ENCODE data around the gene ABAT. TPM values are rescaled to one million over a fixed set of nuclear protein-coding genes. Genes with fewer than 3 reads are reported as not detected.
"Not testable (repeated sequence)": the region's sequence is repeated elsewhere in the genome, so short reads cannot be mapped to it uniquely, and the experiment has no call there.

Gene ABAT
- total and polyA plus RNA-seq, 5 experiments from 2014 or later, result 1.7 to 10.0 (median 2.4) TPM

DNA sequence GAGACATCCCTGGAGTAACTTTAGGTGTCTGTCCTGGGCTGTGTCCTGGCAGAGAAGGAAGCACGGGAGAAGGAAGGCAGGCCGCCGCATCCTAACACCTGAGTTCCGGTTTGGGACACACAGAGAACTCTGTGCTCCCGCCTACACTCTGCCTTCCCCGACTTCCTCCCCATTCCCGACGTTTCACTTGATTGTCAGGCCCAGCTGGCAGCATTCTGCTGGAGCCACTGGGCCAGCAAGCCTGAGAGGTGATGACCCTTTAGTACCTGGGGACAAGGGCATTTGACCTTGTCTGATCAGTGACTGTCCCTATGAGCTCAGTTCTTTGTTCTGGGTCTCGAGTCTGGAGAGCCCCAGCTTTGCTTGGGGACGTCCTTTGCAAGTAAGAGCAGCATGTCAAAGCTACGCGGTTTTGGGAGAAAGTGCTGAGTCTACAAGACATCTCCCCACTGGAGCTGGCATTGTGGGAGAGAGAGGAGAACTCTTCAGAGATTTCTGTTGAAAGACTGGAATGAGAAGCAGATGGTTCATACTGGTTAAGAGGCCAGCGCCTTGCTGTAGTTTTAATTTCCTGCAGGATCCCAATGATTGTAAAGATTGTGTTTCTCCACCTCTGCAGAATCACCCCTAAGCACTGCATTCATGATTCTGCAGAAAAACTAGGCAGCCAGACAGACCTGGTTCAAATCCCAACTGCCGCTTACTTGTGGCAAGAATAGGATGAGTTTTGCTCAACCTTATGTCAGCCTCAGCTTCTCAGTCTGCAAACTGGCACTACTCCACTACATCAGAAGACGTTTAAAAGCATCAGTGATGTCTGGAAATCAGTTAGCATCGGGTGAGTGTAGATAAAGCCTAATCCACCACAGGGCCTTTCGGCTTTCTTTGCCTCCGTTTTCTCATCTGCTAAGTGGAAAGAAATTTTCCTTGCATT, 20.6 kb downstream of the ABAT start:
- peaks cover 0 to 6% (median 0%) of the 10 kb centered on the region in 4 donors for H3K4me1 Mint-ChIP-seq
- DNase-seq (no peak), ATAC-seq (no peak)
- H3K27ac Mint-ChIP-seq, result no peak overlapping the region
- POLR2A ChIA-PET, result no interaction called here
- H3K36me3 Mint-ChIP-seq, result peaks cover 0 to 25% (median 16%) of the 10 kb centered on the region in 3 donors
- no peak overlapping the region for H3K4me3 Mint-ChIP-seq
- H3K27me3 Mint-ChIP-seq, result no peaks in the 10 kb centered on the region
- peaks cover 0 to 9% (median 0%) of the 10 kb centered on the region in 9 donors for H3K9me3 Mint-ChIP-seq

DNA sequence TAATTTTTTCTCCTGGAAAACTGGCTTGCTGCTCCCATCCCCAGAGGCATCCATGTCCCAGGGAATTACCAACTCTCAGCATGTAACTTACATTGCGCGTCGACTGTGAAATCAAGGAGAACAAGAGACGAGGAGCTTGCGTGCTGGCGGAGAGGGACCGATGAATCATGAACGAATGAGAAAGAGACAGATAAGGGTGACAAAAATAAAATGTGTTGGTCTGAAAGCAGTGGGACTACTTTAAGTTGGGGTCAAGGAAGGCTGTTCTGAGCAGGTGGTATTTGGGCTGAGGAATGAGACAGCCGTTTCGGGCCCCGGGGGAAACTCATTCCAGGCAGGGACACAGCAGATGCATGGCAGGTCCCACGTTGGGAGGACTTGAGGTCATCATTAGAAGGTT, 22.5 kb downstream of the ABAT start:
- peaks cover 0 to 2% (median 0%) of the 10 kb centered on the region in 4 donors for H3K4me1 Mint-ChIP-seq
- peak overlapping the region in 1 of 10 donors; percentile 2 for H3K27ac Mint-ChIP-seq
- DNase-seq (no peak), ATAC-seq (no peak)
- no peak overlapping the region for H3K4me3 Mint-ChIP-seq
- H3K27me3 Mint-ChIP-seq, result no peaks in the 10 kb centered on the region
- POLR2A ChIA-PET, result no interaction called here
- peaks cover 1 to 25% (median 9%) of the 10 kb centered on the region in 3 donors for H3K36me3 Mint-ChIP-seq
- H3K9me3 Mint-ChIP-seq, result no peaks in the 10 kb centered on the region

DNA sequence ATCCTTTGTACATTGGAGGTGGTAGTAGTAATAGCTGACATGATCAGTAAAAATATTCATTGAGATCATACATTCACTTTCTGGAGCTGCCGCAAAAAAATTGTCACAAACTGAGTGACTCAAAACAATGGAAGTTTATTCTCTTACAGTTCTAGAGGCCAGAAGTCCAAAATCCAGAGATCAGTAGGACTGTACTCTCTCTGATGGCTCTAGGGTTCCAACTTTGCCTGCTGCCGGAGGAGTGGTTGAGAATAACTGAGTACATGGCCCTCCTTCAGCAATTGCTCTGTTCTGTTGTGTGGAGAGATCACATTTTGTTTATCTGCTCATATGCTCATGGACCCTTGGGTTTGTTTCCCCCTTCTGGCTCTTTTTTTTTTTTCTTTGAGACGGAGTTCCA, 23.5 kb downstream of the ABAT start:
- Mint-ChIP-seq H3K9me3 (no peaks in the 10 kb centered on the region), H3K27ac (no peak overlapping the region), H3K4me1 (peaks cover 0 to 3% (median 0%) of the 10 kb centered on the region in 4 donors), H3K4me3 (no peak overlapping the region), H3K36me3 (peaks cover 4 to 30% (median 12%) of the 10 kb centered on the region in 3 donors), H3K27me3 (no peaks in the 10 kb centered on the region)
- POLR2A ChIA-PET, result no interaction called here
- ATAC-seq, result no peak
- no peak for DNase-seq

DNA sequence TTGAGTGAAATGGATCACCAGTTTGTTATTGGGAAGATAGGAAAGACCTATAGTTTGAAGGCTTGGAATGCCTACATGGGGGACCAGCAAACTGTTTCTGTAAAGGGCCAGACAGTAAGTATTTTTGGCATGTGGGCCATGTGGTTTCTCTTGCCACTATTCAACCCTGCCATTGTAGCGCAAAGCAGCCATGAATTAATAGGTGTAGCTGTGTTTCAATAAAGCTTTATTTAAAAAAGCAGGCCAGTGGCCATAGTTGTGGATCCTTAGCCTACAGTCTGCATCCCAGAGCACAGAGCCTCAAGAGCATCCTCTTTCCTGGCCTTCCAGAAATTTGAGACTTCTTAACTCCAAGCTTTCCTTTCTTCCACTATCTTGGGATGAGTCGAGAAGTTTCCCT, 29.3 kb downstream of the ABAT start:
- ATAC-seq (no peak), DNase-seq (no peak)
- no peak overlapping the region for H3K4me3 Mint-ChIP-seq
- peaks cover 0 to 1% (median 0%) of the 10 kb centered on the region in 4 donors for H3K4me1 Mint-ChIP-seq
- H3K9me3 Mint-ChIP-seq, result no peaks in the 10 kb centered on the region
- H3K36me3 Mint-ChIP-seq, result peaks cover 8 to 27% (median 9%) of the 10 kb centered on the region in 3 donors
- POLR2A ChIA-PET, result no interaction called here
- no peaks in the 10 kb centered on the region for H3K27me3 Mint-ChIP-seq
- no peak overlapping the region for H3K27ac Mint-ChIP-seq

DNA sequence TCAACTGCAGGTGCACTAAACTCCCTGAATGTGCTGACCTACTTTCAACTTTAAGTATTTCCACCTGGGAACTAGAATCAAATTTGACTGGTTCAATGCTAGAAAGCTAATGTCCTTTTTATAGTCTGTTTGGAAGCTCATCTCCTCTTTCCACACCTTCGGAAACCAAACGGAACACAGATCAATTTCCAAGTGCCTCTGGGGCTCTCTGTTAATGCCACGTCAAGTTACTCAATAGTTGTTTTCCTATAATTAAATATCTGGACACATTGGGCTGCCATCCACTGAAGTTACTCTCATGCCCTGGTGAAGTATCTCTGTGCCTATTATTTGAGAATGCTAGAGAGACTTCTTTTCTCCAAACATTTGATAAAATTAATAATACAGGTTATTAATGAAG, 29.7 kb downstream of the ABAT start:
- Mint-ChIP-seq H3K36me3 (peaks cover 7 to 24% (median 8%) of the 10 kb centered on the region in 3 donors), H3K27ac (no peak overlapping the region), H3K4me1 (peaks cover 0 to 1% (median 0%) of the 10 kb centered on the region in 4 donors), H3K9me3 (no peaks in the 10 kb centered on the region), H3K27me3 (no peaks in the 10 kb centered on the region), H3K4me3 (no peak overlapping the region)
- ATAC-seq, result no peak
- POLR2A ChIA-PET, result no interaction called here
- no peak for DNase-seq

DNA sequence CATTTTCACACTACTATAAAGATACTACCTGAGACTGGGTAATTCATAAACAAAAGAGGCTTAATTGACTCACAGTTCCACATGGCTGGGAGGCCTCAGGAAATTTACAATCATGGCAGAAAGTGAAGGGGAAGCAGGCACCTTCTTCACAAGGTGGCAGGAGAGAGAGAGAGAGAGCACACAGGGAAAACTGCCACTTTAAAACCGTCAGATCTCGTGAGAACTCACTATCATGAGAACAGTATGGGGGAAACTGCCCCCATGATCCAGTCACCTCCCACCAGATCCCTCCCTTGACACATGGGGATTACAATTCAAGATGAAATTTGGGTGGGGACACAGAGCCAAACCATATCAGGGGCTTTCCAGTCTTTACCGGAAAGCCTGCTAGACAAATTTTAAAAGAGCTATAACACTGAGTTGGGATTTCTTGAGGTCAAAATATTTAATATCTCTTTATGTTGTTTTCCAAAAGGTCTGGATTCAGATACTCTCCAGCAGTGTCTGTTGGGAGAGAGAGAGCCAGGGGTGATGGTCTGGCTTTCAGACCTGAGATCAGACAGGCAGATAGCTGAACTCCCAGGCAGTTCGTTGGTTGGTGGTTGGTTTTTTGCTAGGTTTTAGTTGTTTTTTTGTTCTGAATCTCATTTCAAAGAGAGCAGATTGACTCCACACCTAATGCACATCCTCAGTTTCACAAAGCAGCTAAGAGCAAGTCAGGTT, 30.8 kb downstream of the ABAT start:
- POLR2A ChIA-PET, H3K4me3 Mint-ChIP-seq, H3K27me3 Mint-ChIP-seq, H3K9me3 Mint-ChIP-seq, H3K4me1 Mint-ChIP-seq, ATAC-seq, DNase-seq: not testable (repeated sequence)
- Mint-ChIP-seq H3K36me3 (peaks cover 7 to 18% (median 8%) of the 10 kb centered on the region in 3 donors), H3K27ac (peak overlapping the region in 2 of 10 donors; percentile 2 to 24)

DNA sequence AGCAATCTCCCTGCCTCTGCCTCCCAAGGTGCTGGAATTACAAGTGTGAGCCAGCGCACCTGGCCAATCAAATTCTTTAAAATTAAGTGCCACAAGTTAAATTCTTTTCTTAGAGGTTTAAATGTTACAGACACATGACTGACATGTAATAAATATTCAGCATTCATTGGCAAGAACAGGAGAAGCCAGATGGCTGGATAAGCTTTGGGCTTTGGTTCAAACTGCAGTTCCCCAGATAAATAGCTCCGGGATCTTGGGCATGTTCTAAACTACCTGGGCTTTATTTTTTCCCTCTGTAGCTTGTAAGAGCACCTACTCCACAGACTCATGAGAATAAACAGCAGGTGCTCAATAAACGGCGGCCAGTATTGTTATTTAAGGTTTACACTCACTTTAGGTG, 34.1 kb downstream of the ABAT start:
- peaks cover 0 to 5% (median 2%) of the 10 kb centered on the region in 4 donors for H3K4me1 Mint-ChIP-seq
- ATAC-seq (no peak), DNase-seq (no peak)
- H3K36me3 Mint-ChIP-seq, result peaks cover 2 to 4% (median 4%) of the 10 kb centered on the region in 3 donors
- no peaks in the 10 kb centered on the region for H3K9me3 Mint-ChIP-seq
- H3K4me3 Mint-ChIP-seq, result no peak overlapping the region
- no peaks in the 10 kb centered on the region for H3K27me3 Mint-ChIP-seq
- POLR2A ChIA-PET, result no interaction called here
- H3K27ac Mint-ChIP-seq, result no peak overlapping the region

DNA sequence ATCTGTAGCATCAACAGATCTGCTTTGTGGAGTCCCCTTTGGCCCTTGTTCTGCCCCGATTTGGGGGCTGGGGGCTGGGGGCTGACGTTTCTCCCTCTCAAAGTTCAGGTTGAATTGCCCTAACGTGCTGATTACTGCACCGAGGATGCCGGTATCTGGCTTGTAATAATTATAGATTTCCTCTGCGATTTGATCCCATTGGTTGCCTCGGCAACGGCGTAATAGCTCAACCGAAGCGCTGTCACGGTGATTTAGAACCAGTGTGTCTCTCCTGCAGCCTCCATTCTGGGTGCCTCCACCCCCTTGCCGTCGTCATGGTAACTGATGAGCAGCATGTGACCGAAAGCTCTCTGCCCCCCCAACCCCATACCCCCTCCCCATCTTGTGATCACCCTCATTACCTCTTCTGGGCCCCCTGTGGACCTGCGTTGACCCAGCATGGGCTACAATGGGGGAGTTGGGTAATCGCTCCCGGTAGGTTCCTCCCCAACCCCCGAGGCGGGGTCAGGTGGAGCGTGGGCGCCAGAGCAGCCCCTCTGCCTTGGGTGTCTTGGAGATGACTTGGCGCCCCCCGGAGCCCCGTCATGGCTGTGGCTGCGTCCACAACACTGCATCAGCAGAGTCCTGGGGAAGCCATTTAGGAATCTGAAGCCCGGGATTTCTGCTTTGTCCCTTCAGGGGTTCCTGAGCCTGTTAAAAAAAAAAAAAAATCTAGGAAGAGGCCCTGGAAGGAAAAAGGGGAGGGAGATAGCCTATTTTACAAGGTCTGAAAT, 38.4 kb downstream of the ABAT start:
- no peak overlapping the region for H3K27ac Mint-ChIP-seq
- DNase-seq (no peak), ATAC-seq (no peak)

DNA sequence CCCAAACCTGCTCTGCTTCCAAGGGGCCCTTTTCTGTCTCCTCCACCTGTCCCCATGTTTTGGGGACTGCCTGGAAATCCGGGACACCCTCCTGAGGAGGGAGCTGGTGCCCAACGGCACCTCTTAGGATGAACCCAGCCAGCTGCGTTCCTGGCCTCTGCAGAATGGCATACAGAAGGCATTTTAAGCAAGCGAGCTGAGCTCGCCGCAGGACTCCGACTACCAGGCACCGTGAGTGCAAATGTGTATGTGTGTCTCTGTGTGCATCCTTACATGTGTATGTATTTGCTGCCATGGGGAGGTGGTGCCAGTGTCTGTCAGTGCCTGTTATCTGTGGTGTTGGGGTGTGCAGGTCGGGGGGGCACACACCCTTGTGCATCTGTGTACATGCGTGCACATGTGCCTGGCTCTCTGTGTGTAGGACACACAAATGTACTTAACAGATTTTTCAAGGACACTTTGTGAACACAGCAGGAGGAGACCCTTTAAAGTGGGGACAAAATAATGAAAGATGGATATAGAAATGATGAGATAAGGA, 39.3 kb downstream of the ABAT start:
- DNase-seq, result no peak
- Mint-ChIP-seq H3K4me3 (no peak overlapping the region), H3K27ac (peak overlapping the region in 1 of 10 donors; percentile 39), H3K9me3 (peaks cover 0 to 12% (median 0%) of the 10 kb centered on the region in 9 donors), H3K36me3 (peaks cover 9 to 33% (median 10%) of the 10 kb centered on the region in 3 donors), H3K27me3 (no peaks in the 10 kb centered on the region), H3K4me1 (peaks cover 0 to 5% (median 2%) of the 10 kb centered on the region in 4 donors)
- POLR2A ChIA-PET, result no interaction called here
- no peak for ATAC-seq

More for the DNA sequence above, 38.4 kb downstream of the ABAT start:
- Mint-ChIP-seq H3K36me3 (peaks cover 9 to 27% (median 10%) of the 10 kb centered on the region in 3 donors), H3K9me3 (peaks cover 0 to 12% (median 0%) of the 10 kb centered on the region in 9 donors), H3K27me3 (no peaks in the 10 kb centered on the region), H3K4me3 (no peak overlapping the region), H3K4me1 (peaks cover 0 to 5% (median 2%) of the 10 kb centered on the region in 4 donors)
- POLR2A ChIA-PET, result no interaction called here

DNA sequence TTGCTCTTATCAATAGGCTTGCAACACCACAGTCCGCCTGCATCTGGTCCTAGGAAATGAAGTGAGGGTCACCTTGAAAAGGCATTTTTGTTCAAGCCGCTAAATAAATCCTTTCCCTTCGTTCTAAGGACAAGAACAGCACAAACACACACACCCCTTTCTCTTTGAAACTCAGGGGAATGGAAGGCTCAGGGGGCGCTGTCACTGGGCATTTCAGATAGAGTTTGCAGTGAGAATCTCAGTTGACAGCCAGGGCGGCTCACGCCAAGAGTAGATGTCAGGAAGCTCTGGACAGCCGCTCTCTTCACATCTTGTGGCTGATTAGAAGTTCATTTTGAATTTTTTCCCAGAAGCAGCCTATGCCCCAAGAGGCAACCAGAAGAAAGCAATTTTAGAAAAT, 39.8 kb downstream of the ABAT start:
- Mint-ChIP-seq H3K4me1 (peaks cover 0 to 5% (median 2%) of the 10 kb centered on the region in 4 donors), H3K4me3 (no peak overlapping the region), H3K36me3 (peaks cover 9 to 33% (median 10%) of the 10 kb centered on the region in 3 donors), H3K9me3 (peaks cover 0 to 12% (median 0%) of the 10 kb centered on the region in 9 donors), H3K27ac (no peak overlapping the region), H3K27me3 (no peaks in the 10 kb centered on the region)
- no peak for DNase-seq
- ATAC-seq, result no peak
- POLR2A ChIA-PET, result no interaction called here

DNA sequence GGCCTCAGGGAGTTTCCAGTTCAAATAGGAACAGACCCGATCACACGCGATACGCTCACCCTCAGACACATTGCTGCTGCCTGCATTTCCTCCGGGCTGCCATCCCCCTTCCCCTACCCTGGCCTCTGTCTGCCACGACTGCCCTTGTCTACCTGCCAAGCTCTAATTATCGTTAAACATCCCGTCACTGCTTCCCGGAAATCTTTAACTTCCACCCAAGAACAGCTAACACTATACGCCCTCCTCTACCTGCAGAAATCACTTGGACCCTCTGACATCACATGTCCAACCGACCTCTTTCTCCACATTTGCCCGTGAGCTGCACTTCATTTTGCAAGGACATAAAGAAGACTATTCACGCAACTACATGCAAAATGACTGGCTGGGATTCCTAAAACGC, 40.4 kb downstream of the ABAT start:
- peaks cover 9 to 33% (median 10%) of the 10 kb centered on the region in 3 donors for H3K36me3 Mint-ChIP-seq
- no peak for ATAC-seq
- peaks cover 0 to 5% (median 2%) of the 10 kb centered on the region in 4 donors for H3K4me1 Mint-ChIP-seq
- no peak overlapping the region for H3K4me3 Mint-ChIP-seq
- H3K27ac Mint-ChIP-seq, result peak overlapping the region in 2 of 10 donors; percentile 20 to 71
- no peak for DNase-seq
- H3K9me3 Mint-ChIP-seq, result peaks cover 0 to 12% (median 0%) of the 10 kb centered on the region in 9 donors
- H3K27me3 Mint-ChIP-seq, result no peaks in the 10 kb centered on the region
- POLR2A ChIA-PET, result no interaction called here

DNA sequence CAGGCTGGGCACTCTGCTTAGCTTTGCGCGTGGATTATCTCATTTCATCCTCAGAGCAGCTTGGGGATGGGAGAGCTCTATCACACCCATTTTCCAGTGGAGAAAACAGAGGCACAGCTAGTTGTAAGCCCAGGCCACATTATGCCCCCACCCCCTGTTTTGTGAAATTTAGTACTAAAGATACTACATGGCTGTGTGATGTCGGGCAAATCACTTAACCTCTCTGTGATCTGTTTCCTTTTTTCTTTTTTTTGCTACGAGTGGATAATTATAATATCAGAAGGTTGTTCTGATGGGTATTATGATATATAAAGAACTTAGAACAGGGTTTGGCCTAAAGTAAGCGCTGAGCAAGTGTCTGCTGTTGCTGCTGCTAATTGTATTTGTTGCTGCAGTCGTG, 41.6 kb downstream of the ABAT start:
- Mint-ChIP-seq H3K4me3 (no peak overlapping the region), H3K36me3 (peaks cover 9 to 33% (median 10%) of the 10 kb centered on the region in 3 donors), H3K27me3 (no peaks in the 10 kb centered on the region), H3K9me3 (peaks cover 0 to 12% (median 0%) of the 10 kb centered on the region in 9 donors), H3K4me1 (peaks cover 0 to 5% (median 2%) of the 10 kb centered on the region in 4 donors), H3K27ac (no peak overlapping the region)
- no peak for ATAC-seq
- DNase-seq, result no peak
- POLR2A ChIA-PET, result no interaction called here
